IPS-NIHi7 (cell line): Measurements from ENCODE around the gene ECHS1.

ENCODE experiments used
- DNase-seq: peaks from one replicate; pipeline ENCODE4 v3.0.0; 2012; ENCODE audit warnings: mixed read lengths; ENCODE audit errors: extremely low spot score

Gene ECHS1

GRCh38 chr10:133341983-133342382 is 31.2 kb downstream of the ECHS1 start:
- no peak for DNase-seq

DNA sequence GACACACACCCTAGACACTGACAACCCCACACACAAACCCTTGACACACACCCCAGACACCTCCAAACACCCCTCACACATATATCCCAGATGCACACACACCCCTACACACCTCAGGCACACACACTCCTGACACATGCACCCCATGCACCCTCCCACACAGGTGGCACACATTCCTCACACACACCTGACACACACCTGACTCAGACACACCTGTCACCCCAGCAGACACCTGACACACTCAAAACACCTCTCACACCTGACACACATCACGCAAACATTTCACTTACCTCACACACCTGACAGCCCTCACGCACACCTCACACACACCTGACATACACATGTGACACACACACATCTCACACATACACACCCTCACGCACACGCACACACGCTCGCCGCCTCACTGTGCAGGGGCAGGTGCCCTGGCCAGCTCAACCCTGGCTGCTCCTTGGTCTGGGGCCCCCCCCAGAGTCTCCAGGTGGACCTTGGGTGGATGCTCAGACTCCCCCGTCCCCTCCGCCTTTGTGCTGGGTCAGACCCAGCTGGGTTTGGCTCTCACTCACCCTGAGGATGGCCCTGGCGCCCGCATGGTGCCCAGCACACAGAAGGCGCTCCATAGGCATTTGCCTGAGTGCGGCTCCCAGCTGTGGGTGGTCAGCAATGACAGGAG is 33.3 kb downstream of the ECHS1 start:
- no peak for DNase-seq

GRCh38 chr10:133338080-133339071 is 34.8 kb downstream of the ECHS1 start:
- no peak for DNase-seq

DNA sequence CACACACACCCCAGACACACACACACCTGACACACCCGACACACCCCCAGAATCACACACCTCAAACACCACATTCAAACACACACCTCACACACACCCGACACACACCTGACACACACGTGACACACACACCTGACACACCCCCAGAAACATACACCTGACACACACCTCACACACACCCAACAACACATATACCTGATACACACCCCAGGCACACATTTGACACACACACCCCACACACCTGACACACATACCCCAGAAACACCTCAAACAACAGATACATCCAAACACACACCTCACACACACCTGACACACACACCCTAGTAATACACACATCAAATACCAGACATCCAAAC is 35.8 kb downstream of the ECHS1 start:
- DNase-seq: no peak

- peak; percentile 73 for DNase-seq
Observed at GRCh38 chr10:133336577-133337369, 36.4 kb downstream of the ECHS1 start, which contains the start of gene CALY. CALY (minus strand) TSS chr10:133336896; CDS start chr10:133328989, 7,907 bp downstream.

DNA sequence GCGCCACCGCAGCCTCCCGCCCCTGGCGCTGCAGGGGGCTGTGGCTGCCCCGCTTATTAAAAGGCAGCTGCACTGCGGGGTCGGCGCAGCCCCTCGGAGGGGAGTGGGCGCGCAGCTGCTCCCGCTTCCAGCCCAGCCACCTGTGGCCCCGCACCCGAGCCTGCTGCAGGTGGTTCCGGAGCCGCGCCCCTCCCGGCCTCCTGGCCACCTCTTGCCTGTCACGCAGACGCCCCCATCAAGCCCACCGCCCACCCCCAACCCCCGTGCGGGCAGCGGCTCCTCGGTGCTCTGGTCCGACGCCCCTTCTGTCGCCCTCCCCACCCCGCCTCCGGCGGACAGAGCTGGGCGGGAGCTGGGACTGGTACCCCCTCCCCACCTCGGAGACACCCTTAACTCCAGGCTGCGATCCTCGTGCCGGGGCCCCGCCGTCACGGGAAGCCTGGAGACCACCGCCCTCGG is 37.0 kb downstream of the ECHS1 start:
- no peak for DNase-seq

- peak; percentile 53 for DNase-seq
Observed at GRCh38 chr10:133335246-133336117, 37.7 kb downstream of the ECHS1 start.

DNA sequence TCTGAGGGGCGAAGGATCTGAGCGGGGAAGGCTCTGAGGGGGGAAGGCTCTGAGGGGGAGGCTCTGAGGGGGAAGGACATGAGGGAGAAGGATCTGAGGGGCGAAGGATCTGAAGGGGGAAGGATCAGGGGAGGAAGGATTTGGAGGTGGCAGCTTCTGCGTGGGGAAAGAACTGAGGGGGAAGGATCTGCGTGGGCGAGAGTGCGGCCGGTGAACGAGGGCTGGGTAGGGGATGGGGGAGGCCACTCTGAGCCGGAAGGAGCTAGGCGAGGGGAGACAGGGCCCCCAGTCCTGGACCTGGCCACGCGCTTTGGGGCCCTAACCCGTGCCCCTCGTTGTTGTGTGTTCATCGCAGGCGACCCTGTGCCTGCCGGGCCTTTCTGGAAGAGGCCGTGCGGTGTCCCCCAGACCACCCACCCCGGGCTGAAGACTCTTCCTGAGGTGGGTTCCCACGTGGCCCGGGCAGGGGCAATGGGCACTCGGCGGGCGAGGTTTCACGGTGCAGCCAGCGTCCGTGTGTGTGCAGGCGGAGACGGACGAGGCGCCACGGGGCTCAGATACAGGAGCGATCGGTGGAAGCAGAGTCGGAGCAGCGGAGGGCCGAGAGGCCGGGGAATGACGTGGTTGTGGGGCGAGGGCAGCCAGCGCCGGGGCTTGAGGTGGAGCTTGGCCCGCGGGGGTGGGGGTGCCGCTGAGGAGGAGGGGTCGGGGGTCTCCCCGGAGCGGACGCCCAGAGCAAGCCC is 38.5 kb downstream of the ECHS1 start:
- DNase-seq: no peak

DNA sequence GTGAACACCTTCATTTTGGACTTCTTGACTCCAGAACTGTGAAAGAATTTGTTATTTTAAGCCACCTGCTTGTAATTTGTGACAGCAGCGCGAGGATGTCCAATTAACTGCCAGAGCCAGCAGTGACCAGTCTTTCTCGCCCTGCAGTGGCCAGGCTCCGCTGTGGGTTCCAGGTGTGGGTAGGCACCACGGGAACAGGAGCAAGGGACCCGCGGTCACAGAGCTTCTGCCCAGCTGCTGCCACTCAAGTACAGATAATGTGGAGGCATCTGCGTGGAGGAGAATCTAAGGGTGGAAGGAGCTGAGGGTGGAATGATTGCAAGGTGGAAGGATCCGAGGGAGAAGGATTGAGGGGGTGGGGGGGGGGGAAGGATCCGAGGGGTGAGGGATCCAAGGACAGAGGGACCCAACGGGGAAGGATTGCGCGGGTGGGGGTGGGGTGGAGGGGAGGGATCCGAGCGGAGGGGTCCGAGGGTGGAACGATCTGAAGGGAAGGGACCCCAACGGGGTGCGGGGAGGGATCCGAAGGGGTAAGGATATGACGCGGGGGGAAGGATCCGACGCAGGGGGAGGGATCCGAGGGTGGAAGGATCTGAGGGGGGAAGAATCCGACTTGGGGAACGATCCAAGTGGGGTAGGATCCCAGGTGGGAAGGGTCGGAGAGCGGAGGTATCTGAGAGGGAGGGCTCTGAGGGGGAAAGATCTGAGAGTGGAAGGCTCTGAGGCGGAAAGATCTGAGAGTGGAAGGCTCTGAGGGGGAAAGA is 40.0 kb downstream of the ECHS1 start:
- no peak for DNase-seq

DNA sequence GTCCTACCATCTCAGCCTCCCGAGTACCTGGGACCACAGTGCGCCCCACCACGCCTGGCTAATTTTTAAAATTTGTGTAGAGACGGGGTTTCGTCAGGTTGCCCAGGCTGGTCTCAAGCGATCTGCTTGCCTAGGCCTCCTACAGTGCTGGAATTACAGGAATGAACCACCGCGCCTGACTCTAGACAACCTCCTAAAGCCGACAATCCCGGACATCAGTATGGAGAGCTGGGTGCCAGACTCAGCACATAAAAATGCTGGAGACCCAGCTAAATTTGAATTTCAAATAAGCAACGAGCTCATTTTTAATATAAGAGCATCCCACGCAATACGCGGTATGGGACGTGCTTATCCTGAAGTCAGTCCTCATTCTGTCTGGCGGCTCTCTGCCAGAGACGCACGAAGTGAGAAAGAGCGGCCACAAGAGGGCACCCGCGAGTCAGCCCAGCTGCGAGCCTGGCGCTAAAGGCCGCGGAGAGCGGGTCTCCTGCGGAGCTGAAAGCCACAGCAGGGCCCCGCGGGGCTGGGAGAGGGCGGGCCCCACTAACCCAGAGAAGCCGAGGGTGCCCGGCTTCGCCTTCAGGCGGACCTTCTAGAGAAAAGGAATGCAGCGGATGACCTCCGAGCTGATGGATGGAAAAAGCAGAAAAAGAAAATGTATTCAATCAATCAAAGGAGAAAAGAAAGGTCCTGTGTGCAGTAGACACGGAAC is 43.5 kb downstream of the ECHS1 start:
- peak; percentile 87 for DNase-seq

DNA sequence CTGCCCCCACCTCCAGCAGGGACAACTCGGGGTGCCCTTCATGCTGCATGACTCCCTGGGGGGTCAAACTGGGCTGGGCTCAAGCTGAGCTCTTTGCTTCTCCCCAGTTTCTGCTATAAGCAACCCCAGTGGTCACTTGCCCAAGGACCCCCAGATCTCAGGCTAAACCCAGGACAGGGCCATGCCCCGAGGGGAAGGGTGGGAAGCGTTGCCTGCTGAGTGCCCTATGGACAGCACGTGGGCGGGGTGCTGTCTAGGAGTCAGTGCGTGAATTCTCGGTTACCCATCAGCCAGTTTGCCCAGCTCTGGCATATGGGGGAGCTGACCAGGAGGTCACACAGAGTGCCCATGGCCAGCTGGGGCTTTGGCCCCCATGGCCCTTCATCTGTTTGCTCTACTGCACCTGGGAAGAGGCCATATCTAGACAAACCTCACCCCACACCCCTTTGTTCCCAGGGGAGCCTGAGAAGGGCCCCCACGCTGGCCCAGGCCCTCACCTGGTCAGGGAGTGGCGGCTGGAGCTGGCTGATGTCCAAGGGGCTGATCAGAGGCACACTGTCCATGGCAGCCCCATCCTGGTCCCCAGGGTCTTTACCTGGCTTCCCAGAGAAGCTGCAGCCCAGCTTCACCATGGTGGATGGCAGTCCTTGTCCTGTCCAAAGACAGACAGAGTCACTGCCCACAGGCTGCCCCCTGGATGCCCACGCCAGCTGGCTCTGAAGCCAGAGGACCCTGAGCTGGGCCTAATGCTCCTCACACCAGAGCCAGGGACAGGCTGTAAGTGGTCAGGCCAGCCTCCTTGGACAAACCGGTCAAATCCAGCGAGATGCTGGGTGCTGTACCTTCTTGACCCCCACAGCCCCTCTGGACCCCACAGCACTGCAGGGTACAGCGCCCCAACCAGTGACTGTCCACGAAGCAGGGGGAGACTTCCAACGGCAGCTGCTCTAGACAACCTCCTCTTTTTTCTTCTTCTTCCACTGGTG is 44.5 kb downstream of the ECHS1 start:
- DNase-seq: no peak

GRCh38 chr10:133327651-133328357 is 45.4 kb downstream of the ECHS1 start:
- DNase-seq: no peak

- DNase-seq: no peak
Observed at GRCh38 chr10:133326745-133327650, 46.2 kb downstream of the ECHS1 start.

DNA sequence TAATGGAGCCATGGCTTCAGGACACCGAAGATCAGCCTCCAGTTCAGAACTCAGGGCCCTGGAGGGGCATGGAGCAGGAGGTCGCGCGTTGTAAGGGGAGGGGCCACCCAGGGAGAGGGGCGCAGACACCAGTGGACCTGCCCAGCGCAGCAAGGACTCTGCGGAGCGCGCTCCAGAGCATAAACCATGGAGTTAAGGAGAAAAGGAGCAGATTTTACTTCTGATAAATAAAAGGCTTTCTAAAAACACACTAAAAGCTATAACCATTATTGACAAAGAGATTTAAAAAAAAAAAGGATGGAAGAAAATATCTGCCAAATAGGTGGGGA is 47.0 kb downstream of the ECHS1 start:
- no peak for DNase-seq

DNA sequence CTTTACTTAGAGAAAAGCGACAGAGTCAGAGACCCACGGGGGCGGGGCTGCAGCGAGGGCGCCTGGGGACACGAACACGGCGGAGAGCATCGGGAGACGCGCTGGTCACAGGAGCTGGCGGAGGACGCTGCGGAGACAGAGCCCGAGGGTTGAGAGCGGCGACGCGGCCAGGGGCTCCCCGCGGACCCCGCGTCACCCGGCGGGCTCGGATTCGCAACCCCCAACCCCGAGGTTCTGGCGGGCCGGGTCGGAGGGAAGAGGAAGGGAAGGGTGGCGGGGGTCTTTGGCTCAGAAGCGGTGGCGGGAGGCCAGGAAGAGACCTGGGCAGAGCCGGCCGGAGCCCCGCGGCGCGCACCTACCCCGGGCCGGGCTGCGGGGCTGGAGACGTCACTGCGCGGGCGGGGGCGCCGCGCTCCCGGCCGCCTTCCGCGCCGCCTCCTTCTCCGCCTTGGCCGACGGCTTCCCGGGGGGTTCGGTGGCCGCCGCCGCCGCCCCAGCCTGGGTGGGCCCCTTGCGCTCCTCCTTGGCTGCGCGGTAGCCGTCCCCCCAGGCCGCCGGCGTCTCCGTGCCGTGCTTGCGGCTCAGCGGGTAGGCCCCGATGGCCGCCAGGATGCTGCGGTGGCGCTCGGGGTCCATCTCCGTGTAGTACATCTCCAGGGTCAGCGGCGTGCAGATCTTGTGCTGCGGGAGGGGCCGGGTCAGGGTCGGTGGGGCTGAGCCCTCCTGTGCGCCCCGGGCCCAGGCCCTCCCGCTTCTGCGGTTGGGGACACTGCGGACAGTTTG is 47.5 kb downstream of the ECHS1 start:
- DNase-seq: no peak
